HCT116 (cell line): ENCODE data around the gene SDK1.

Experiments
- CTCF ChIP-seq, 3 experiments: fragments of 200-600 bp in 1 of 3; sonication (generic) in 1 of 3; IDR thresholded peaks in 2 of 3; conservative IDR thresholded peaks in 1 of 3; 2 replicates each; pipeline ENCODE4 v1.5.1; 2012 to 2017; ENCODE audit warnings: low read depth in 2 of 3, low read length in 2 of 3, antibody characterized with exemption in 1 of 3, borderline replicate concordance in 1 of 3, control low read depth in 1 of 3, mild to moderate bottlenecking in 1 of 3, mixed read lengths in 1 of 3, mixed run types in 1 of 3, moderate library complexity in 1 of 3; ENCODE audit not compliant: insufficient read depth in 1 of 3
- EZH2 ChIP-seq: fragments of 200-600 bp; sonication (generic); IDR thresholded peaks from 2 replicates; pipeline ENCODE4 v1.6.1; 2017; ENCODE audit warnings: antibody characterized with exemption, mixed run types
- ZBTB33 ChIP-seq: IDR thresholded peaks from 2 replicates; pipeline ENCODE4 v1.6.1; 2011; ENCODE audit warnings: mild to moderate bottlenecking, low read length, moderate library complexity; ENCODE audit not compliant: insufficient replicate concordance; ENCODE audit errors: extremely low read depth

- TF ChIP-seq CTCF (IDR thresholded peaks at IDR 0.05 in 2 of 3, conservative IDR thresholded peaks at IDR 0.05 in 1 of 3; ENCODE audit: borderline replicate concordance in 1 of 3, insufficient read depth in 1 of 3, low read depth in 2 of 3, low read length in 2 of 3): no peak
- TF ChIP-seq EZH2: no peak
- TF ChIP-seq ZBTB33: no peak
Observed at GRCh38 chr7:4086723-4087122, 785.7 kb downstream of the SDK1 start.
